ENCODE measurements around the gene CARS2. TPM values are rescaled to one million over a fixed set of nuclear protein-coding genes. Genes with fewer than 3 reads are reported as not detected.

The CARS2 gene
- total RNA-seq, 2 experiments from 2014 or later: 45.0 to 47.3 TPM

- Histone ChIP-seq H3K79me2 (ENCODE audit: insufficient read depth, low read depth, low read length) (no peaks in the 10 kb centered on the region), H3K36me3 (ENCODE audit: insufficient read depth, low read length) (no peaks in the 10 kb centered on the region), H4K20me1 (ENCODE audit: insufficient read depth, low read length) (no peaks in the 10 kb centered on the region), H3K27ac (ENCODE audit: low read depth, low read length, poor library complexity, severe bottlenecking) (no peak overlapping the region), H3K4me3 (ENCODE audit: low read depth, low read length, poor library complexity, severe bottlenecking) (no peak overlapping the region), H3K4me1 (ENCODE audit: insufficient read depth, low read length, poor library complexity, severe bottlenecking) (no peaks in the 10 kb centered on the region), H3K4me2 (ENCODE audit: low read length) (no peak overlapping the region), H2AFZ (ENCODE audit: low read length) (no peak overlapping the region), H3K9me2 (ENCODE audit: insufficient read depth, low read length) (no peaks in the 10 kb centered on the region), H3K9me3 (ENCODE audit: low read length) (no peaks in the 10 kb centered on the region)
- intact Hi-C loops (cut with micrococcal nuclease; ENCODE audit: unreplicated experiment): no loop called here
- POLR2A ChIA-PET: no interaction called here
- DNase-seq (ENCODE audit: low spot score): no peak
- CTCF ChIA-PET (ENCODE audit: unreplicated experiment): no interaction called here
- BruUV-seq (replicated peaks): no TSS peak
- no peak for TF ChIP-seq CTCF (conservative IDR thresholded peaks at IDR 0.05; ENCODE audit: low read length)
- TF ChIP-seq EZH2phosphoT487 (IDR thresholded peaks at IDR 0.05; ENCODE audit: borderline replicate concordance, low read depth, low read length): no peak
Measured at GRCh38 chr13:110605132-110605531, 100.8 kb downstream of the CARS2 start.

- H3K9me2 ChIP-seq (ENCODE audit: insufficient read depth, low read length): no peaks in the 10 kb centered on the region
- H3K9me3 ChIP-seq (ENCODE audit: low read length): no peaks in the 10 kb centered on the region
- H4K20me1 ChIP-seq (ENCODE audit: insufficient read depth, low read length): no peaks in the 10 kb centered on the region
- TF ChIP-seq CTCF (conservative IDR thresholded peaks at IDR 0.05; ENCODE audit: low read length) (no peak), EZH2phosphoT487 (IDR thresholded peaks at IDR 0.05; ENCODE audit: borderline replicate concordance, low read depth, low read length) (no peak)
- H3K4me2 ChIP-seq (ENCODE audit: low read length): no peak overlapping the region
- BruUV-seq (replicated peaks): no TSS peak
- no peaks in the 10 kb centered on the region for H3K36me3 ChIP-seq (ENCODE audit: insufficient read depth, low read length)
- intact Hi-C loops (cut with micrococcal nuclease; ENCODE audit: unreplicated experiment): no loop called here
- no peak overlapping the region for H3K4me3 ChIP-seq (ENCODE audit: low read depth, low read length, poor library complexity, severe bottlenecking)
- no peaks in the 10 kb centered on the region for H3K79me2 ChIP-seq (ENCODE audit: insufficient read depth, low read depth, low read length)
- no peak overlapping the region for H3K27ac ChIP-seq (ENCODE audit: low read depth, low read length, poor library complexity, severe bottlenecking)
- ChIA-PET POLR2A (no interaction called here), CTCF (ENCODE audit: unreplicated experiment) (no interaction called here)
- no peaks in the 10 kb centered on the region for H3K4me1 ChIP-seq (ENCODE audit: insufficient read depth, low read length, poor library complexity, severe bottlenecking)
- DNase-seq (ENCODE audit: low spot score): no peak
- H2AFZ ChIP-seq (ENCODE audit: low read length): no peak overlapping the region
Measured at GRCh38 chr13:110600980-110601379, 104.9 kb downstream of the CARS2 start.

GRCh38 chr13:110600261-110600819 lies 105.6 kb downstream of the CARS2 start:
- Histone ChIP-seq H3K9me3 (ENCODE audit: low read length) (no peaks in the 10 kb centered on the region), H3K4me3 (ENCODE audit: low read depth, low read length, poor library complexity, severe bottlenecking) (no peak overlapping the region), H4K20me1 (ENCODE audit: insufficient read depth, low read length) (no peaks in the 10 kb centered on the region), H3K36me3 (ENCODE audit: insufficient read depth, low read length) (no peaks in the 10 kb centered on the region), H3K4me1 (ENCODE audit: insufficient read depth, low read length, poor library complexity, severe bottlenecking) (no peaks in the 10 kb centered on the region), H3K9me2 (ENCODE audit: insufficient read depth, low read length) (no peaks in the 10 kb centered on the region), H3K4me2 (ENCODE audit: low read length) (no peak overlapping the region), H2AFZ (ENCODE audit: low read length) (no peak overlapping the region), H3K27ac (ENCODE audit: low read depth, low read length, poor library complexity, severe bottlenecking) (no peak overlapping the region), H3K79me2 (ENCODE audit: insufficient read depth, low read depth, low read length) (no peaks in the 10 kb centered on the region)
- intact Hi-C loops (cut with micrococcal nuclease; ENCODE audit: unreplicated experiment): no loop called here
- CTCF ChIA-PET (ENCODE audit: unreplicated experiment): no interaction called here
- TF ChIP-seq EZH2phosphoT487 (IDR thresholded peaks at IDR 0.05; ENCODE audit: borderline replicate concordance, low read depth, low read length) (no peak), CTCF (conservative IDR thresholded peaks at IDR 0.05; ENCODE audit: low read length) (no peak)
- BruUV-seq (replicated peaks): no TSS peak
- POLR2A ChIA-PET: interaction anchor here (0.6 kb wide), 1 partner anchor 1556 kb away, joined by 3 read pairs; no protein-coding TSS in a partner anchor
- DNase-seq (ENCODE audit: low spot score): no peak

Data from OCI-LY7 (cell line).